HEK293T (cell line): ENCODE results near the gene STK40.
A peak's percentile ranks its signal among the peaks of the same experiment; 100 is the strongest.

Experiments
- CTCF ChIA-PET: fragments of 350-600 bp; formaldehyde crosslinking; extraction: SDS; loops from one replicate; lab custom pipeline; 2021; ENCODE audit warnings: antibody characterized with exemption, inconsistent platforms; lab: Yijun Ruan, JAX
- POLR2A ChIA-PET: fragments of 350-600 bp; formaldehyde crosslinking; extraction: SDS; loops from one replicate; lab custom pipeline; 2020; ENCODE audit warnings: antibody characterized with exemption, inconsistent platforms; lab: Yijun Ruan, JAX
- DNase-seq: peaks from one replicate; pipeline ENCODE4 v3.0.0; 2012; ENCODE audit warnings: mixed read lengths; ENCODE audit errors: extremely low spot score
- ARNT ChIP-seq: fragments of 450-650 bp; IDR thresholded peaks from 2 replicates; pipeline ENCODE4 v1.6.1; 2017; ENCODE audit warnings: mild to moderate bottlenecking
- BHLHE40 ChIP-seq: fragments of 450-650 bp; IDR thresholded peaks from 2 replicates; pipeline ENCODE4 v1.6.1; 2016; ENCODE audit warnings: mild to moderate bottlenecking, moderate library complexity, borderline replicate concordance
- CTBP1 ChIP-seq: fragments of 450-650 bp; IDR thresholded peaks from 2 replicates; pipeline ENCODE4 v1.6.1; 2016; ENCODE audit warnings: borderline replicate concordance
- ELF4 ChIP-seq: fragments of 450-650 bp; IDR thresholded peaks from 2 replicates; pipeline ENCODE4 v1.6.1; 2017; ENCODE audit warnings: antibody characterized with exemption
- FOXA1 ChIP-seq: fragments of 450-650 bp; IDR thresholded peaks from 2 replicates; pipeline ENCODE4 v1.6.1; 2016; ENCODE audit warnings: mild to moderate bottlenecking
- FOXK2 ChIP-seq: fragments of 450-650 bp; IDR thresholded peaks from 2 replicates; pipeline ENCODE4 v1.6.1; 2016; ENCODE audit warnings: mild to moderate bottlenecking
- FOXM1 ChIP-seq: fragments of 450-650 bp; IDR thresholded peaks from 2 replicates; pipeline ENCODE4 v1.6.1; 2017; ENCODE audit warnings: mild to moderate bottlenecking, borderline replicate concordance
- HDGF ChIP-seq: fragments of 450-650 bp; IDR thresholded peaks from 2 replicates; pipeline ENCODE4 v1.6.1; 2017; ENCODE audit warnings: antibody characterized with exemption, borderline replicate concordance
- L3MBTL2 ChIP-seq: fragments of 450-650 bp; conservative IDR thresholded peaks from 2 replicates; pipeline ENCODE4 v1.6.1; 2016; ENCODE audit warnings: mild to moderate bottlenecking
- LEF1 ChIP-seq: fragments of 450-650 bp; IDR thresholded peaks from 2 replicates; pipeline ENCODE4 v1.6.1; 2017; ENCODE audit warnings: mild to moderate bottlenecking, borderline replicate concordance
- NFRKB ChIP-seq: fragments of 450-650 bp; IDR thresholded peaks from 2 replicates; pipeline ENCODE4 v1.6.1; 2016; ENCODE audit warnings: mild to moderate bottlenecking, moderate library complexity
- SP1 ChIP-seq: fragments of 450-650 bp; IDR thresholded peaks from 2 replicates; pipeline ENCODE4 v1.6.1; 2017
- SUZ12 ChIP-seq: fragments of 450-650 bp; IDR thresholded peaks from 2 replicates; pipeline ENCODE4 v1.6.1; 2016; ENCODE audit warnings: mild to moderate bottlenecking
- TARDBP ChIP-seq: fragments of 450-650 bp; IDR thresholded peaks from 2 replicates; pipeline ENCODE4 v1.6.1; 2016
- ZNF384 ChIP-seq: fragments of 450-650 bp; IDR thresholded peaks from 2 replicates; pipeline ENCODE4 v1.6.1; 2016
- TF ChIP-seq, protein P1 (sequence below): fragments of 450-650 bp; IDR thresholded peaks from 2 replicates; pipeline ENCODE4 v1.6.1; 2016

STK40 gene

DNA sequence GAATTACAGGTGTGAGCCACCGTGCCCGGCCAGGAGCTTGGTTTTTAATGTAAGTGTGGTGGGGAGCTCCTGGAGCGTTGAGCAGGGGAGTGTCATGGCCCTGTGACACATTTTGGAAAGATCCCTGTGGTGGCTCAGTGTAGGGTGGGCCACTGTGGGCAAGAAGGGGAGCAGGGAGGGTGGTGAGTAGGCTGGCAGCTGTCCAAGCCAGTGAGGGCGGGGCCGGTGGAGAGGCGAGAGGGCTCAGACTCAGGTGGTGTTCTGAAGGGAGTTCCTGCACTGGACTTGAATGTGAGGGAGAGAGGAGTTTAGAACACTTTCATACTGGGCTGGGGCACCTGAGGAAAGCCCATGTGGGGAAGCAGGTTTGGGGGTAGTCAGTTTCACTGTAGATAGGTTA, 59.2 kb downstream of the STK40 start:
- ChIA-PET CTCF (no interaction called here), POLR2A (interaction anchor here (1.0 kb wide), 1 partner anchor 60 kb away, joined by 3 read pairs; no protein-coding TSS in a partner anchor)
- no peak for TF ChIP-seq ZNF384
- no peak for TF ChIP-seq FOXA1
- no peak for TF ChIP-seq LEF1
- no peak for TF ChIP-seq L3MBTL2
- no peak for TF ChIP-seq SUZ12
- TF ChIP-seq NFRKB: no peak
- TF ChIP-seq FOXM1: no peak
- TF ChIP-seq, protein P1, sequence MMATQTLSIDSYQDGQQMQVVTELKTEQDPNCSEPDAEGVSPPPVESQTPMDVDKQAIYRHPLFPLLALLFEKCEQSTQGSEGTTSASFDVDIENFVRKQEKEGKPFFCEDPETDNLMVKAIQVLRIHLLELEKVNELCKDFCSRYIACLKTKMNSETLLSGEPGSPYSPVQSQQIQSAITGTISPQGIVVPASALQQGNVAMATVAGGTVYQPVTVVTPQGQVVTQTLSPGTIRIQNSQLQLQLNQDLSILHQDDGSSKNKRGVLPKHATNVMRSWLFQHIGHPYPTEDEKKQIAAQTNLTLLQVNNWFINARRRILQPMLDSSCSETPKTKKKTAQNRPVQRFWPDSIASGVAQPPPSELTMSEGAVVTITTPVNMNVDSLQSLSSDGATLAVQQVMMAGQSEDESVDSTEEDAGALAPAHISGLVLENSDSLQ: no peak
- no peak for TF ChIP-seq ELF4
- no peak for TF ChIP-seq SP1
- no peak for TF ChIP-seq HDGF
- TF ChIP-seq CTBP1: no peak
- no peak for TF ChIP-seq FOXK2
- TF ChIP-seq BHLHE40: no peak
- no peak for TF ChIP-seq ARNT
- no peak for TF ChIP-seq TARDBP
- no peak for DNase-seq

GRCh38 chr1:36324353-36324703, 61.4 kb downstream of the STK40 start:
- no peak for TF ChIP-seq NFRKB
- TF ChIP-seq FOXA1: no peak
- TF ChIP-seq CTBP1: no peak
- TF ChIP-seq ZNF384: no peak
- TF ChIP-seq SP1: no peak
- no peak for TF ChIP-seq ARNT
- TF ChIP-seq ELF4: no peak
- TF ChIP-seq LEF1: no peak
- TF ChIP-seq SUZ12: no peak
- TF ChIP-seq BHLHE40: no peak
- no peak for TF ChIP-seq FOXM1
- TF ChIP-seq, protein P1: no peak
- TF ChIP-seq HDGF: no peak
- ChIA-PET CTCF (interaction anchor here (1.8 kb wide), 1 partner anchor 45 kb away, joined by 9 read pairs; no protein-coding TSS in a partner anchor), POLR2A (interaction anchor here (1.2 to 1.5 kb wide), 2 partner anchors 100 to 126 kb away, joined by 4 to 8 read pairs; partner anchors contain the start of gene THRAP3)
- no peak for DNase-seq

DNA sequence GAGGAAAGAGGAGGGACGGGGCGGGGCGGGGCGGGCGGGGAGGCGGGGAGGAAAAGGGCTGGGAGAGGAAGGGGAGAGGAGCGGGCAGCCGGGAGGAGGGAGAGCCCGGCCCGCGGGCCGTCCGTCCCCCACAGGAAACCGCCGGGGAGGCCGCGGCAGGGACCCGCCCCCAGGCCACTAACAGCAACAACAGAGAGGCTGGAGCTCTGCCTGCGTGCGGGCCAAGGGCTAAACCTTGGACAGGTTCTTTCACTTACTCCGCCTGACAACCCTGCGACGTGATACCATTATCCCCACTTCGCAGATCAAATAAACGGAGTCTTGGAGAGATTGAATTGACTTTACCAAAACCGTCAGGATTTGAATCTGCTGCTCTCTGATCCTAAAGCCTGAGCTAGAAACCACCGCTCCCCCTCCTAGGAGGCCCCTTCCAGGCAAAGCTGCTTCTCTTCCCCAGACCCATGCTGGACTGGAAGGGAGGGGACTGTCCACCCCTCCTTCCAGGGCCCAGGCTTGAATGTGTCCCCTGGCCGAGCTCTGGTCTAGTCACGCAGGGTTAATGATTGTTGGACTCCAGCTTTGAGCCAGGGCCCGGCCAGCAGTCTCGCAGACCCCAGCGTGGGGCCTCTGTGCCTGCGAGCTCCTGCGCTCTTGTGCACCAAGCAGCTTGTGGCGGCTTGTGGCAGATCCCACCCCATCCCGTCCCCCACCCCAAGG, 61.9 kb downstream of the STK40 start, which contains the start of gene EVA1B:
Gene EVA1B, minus strand, starts transcription at position 10 of the 717 bp plus-strand sequence. CDS start 608 bp downstream, outside the sequence.
- ChIA-PET POLR2A (interaction anchor here (0.9 to 1.5 kb wide), 4 partner anchors 9 to 174 kb away, joined by 3 to 8 read pairs (median 5); partner anchors contain the start of genes THRAP3 and TRAPPC3), CTCF (interaction anchor here (1.8 kb wide), 1 partner anchor 45 kb away, joined by 9 read pairs; no protein-coding TSS in a partner anchor)
- DNase-seq: peak; percentile 70
- TF ChIP-seq HDGF (no peak), SP1 (no peak), ELF4 (no peak), ARNT (no peak), BHLHE40 (no peak), FOXM1 (no peak), SUZ12 (no peak), FOXK2 (no peak), FOXA1 (no peak), NFRKB (no peak), L3MBTL2 (no peak), TARDBP (no peak), CTBP1 (no peak), LEF1 (no peak)
- TF ChIP-seq, protein P1: no peak

DNA sequence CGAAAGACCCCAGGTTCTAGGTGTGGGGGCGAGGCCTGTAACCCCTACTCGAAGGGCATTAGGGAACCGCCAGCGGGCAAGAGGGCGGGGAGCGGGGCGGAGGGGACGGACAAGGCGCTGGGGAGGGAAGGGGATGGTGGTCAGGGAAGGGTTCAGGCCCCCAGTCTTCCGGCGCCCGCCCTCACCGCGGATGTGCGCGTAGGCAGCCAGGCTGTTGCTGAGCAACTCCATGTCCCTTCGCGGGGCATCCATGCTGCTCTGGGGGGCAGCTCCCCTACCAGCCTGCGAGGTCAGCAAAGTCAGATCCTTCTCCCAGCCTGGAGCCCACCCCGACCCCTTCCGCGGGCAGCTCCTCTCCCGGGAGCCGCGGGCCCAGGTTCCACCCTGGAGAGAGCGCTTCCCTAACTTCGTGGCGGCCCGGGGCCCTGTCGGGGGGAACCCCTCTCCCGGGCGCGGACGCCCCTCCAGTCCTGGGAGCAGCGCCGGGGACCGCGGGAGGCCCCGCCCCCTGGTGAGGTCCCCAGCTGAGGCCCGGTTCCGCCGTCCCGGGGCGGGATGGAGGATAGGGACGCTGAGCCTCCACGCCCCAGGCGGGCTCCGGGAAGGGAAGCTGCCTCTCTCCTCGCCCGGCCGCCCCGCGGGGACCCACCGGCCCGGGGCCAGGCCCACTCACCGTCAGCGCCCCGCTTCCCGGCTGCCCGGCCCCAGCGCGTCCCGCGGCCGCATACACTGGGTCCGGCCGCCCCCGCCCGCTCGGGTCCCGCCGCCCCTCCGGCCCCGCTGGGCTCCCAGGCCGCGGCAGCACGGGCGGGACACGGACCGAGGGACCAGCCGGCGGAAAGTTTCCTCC, 62.7 kb downstream of the STK40 start:
- CTCF ChIA-PET: interaction anchor here (1.8 kb wide), 1 partner anchor 46 kb away, joined by 9 read pairs; no protein-coding TSS in a partner anchor
- POLR2A ChIA-PET: interaction anchor here (0.9 to 1.5 kb wide), 4 partner anchors 10 to 173 kb away, joined by 3 to 8 read pairs (median 5); partner anchors contain the start of genes THRAP3 and TRAPPC3
- DNase-seq: no peak
- TF ChIP-seq FOXM1 (no peak), L3MBTL2 (no peak)

- TF ChIP-seq CTBP1: no peak
- no peak for TF ChIP-seq ELF4
- no peak for TF ChIP-seq FOXA1
- no peak for TF ChIP-seq SP1
- TF ChIP-seq FOXK2: no peak
- no peak for TF ChIP-seq FOXM1
- TF ChIP-seq HDGF: no peak
- TF ChIP-seq SUZ12: no peak
- TF ChIP-seq, protein P1: no peak
- TF ChIP-seq L3MBTL2: no peak
- no peak for TF ChIP-seq ARNT
- TF ChIP-seq TARDBP: no peak
- no peak for TF ChIP-seq ZNF384
- TF ChIP-seq NFRKB: no peak
- no peak for TF ChIP-seq LEF1
- TF ChIP-seq BHLHE40: no peak
- no peak for DNase-seq
- ChIA-PET POLR2A (interaction anchor here (0.8 kb wide), 1 partner anchor 64 kb away, joined by 4 read pairs; no protein-coding TSS in a partner anchor), CTCF (no interaction called here)
Observed at GRCh38 chr1:36322041-36322785, 63.5 kb downstream of the STK40 start.
